GM10248 (cell line): ENCODE data around the gene SASH3.

Experiments used
- CTCF ChIA-PET: fragments of 300-600 bp; sonication (Branson Sonifier 250); formaldehyde crosslinking; extraction: SDS; loops from one replicate; lab custom pipeline; 2021; ENCODE audit warnings: antibody characterized with exemption; lab: Yijun Ruan, JAX
- POLR2A ChIA-PET: fragments of 350-650 bp; sonication (Branson Sonifier 250); formaldehyde crosslinking; extraction: SDS; loops from one replicate; lab custom pipeline; 2020; ENCODE audit warnings: antibody characterized with exemption; lab: Yijun Ruan, JAX
- DNase-seq: peaks from one replicate; pipeline ENCODE4 v3.0.0; 2012; ENCODE audit errors: extremely low spot score
- CTCF ChIP-seq: IDR thresholded peaks from 2 replicates; pipeline ENCODE4 v1.5.1; 2012; ENCODE audit warnings: mild to moderate bottlenecking, low read depth; ENCODE audit errors: extremely low read depth, missing control alignments, control extremely low read depth

Gene SASH3

GRCh38 chrX:129763666-129764065 is 16.1 kb upstream of the SASH3 start:
- POLR2A ChIA-PET: interaction anchor here (1.2 kb wide), 1 partner anchor 17 kb away, joined by 3 read pairs; the partner anchor contains the start of gene SASH3
- CTCF ChIA-PET: interaction anchor here (1.3 to 2.0 kb wide), 3 partner anchors 8 to 12 kb away, joined by 3 to 13 read pairs (median 3); no protein-coding TSS in a partner anchor
- no peak for DNase-seq
- no peak for TF ChIP-seq CTCF

GRCh38 chrX:129768186-129768585 is 11.6 kb upstream of the SASH3 start:
- POLR2A ChIA-PET: interaction anchor here (1.4 kb wide), 1 partner anchor 13 kb away, joined by 3 read pairs; no protein-coding TSS in a partner anchor
- CTCF ChIA-PET: interaction anchor here (1.5 kb wide), 3 partner anchors 9 to 167 kb away, joined by 3 to 9 read pairs (median 5); no protein-coding TSS in a partner anchor
- TF ChIP-seq CTCF: no peak
- DNase-seq: no peak

- ChIA-PET POLR2A (no interaction called here), CTCF (interaction anchor here (0.9 to 1.5 kb wide), 4 partner anchors 10 to 168 kb away, joined by 3 to 9 read pairs (median 4); no protein-coding TSS in a partner anchor)
- DNase-seq: no peak
- no peak for TF ChIP-seq CTCF
These were observed 10.9 kb upstream of the SASH3 start for GRCh38 chrX:129768586-129769466.

- CTCF ChIA-PET: interaction anchor here (0.9 to 1.5 kb wide), 3 partner anchors 11 to 19 kb away, joined by 3 to 9 read pairs (median 4); no protein-coding TSS in a partner anchor
- DNase-seq: peak; percentile 63
These were observed 10.1 kb upstream of the SASH3 start for GRCh38 chrX:129769467-129770154.

GRCh38 chrX:129771266-129771995 is 8.3 kb upstream of the SASH3 start:
- ChIA-PET CTCF (interaction anchor here (0.8 to 1.4 kb wide), 7 partner anchors 8 to 51 kb away, joined by 3 to 6 read pairs (median 3); no protein-coding TSS in a partner anchor), POLR2A (interaction anchor here (0.6 kb wide), 1 partner anchor 23 kb away, joined by 3 read pairs; no protein-coding TSS in a partner anchor)
- no peak for TF ChIP-seq CTCF
- DNase-seq: no peak

More at GRCh38 chrX:129769467-129770154, 10.1 kb upstream of the SASH3 start:
- no peak for TF ChIP-seq CTCF
- POLR2A ChIA-PET: no interaction called here
